ENCODE data around the gene BDKRB2. TPM values are rescaled to one million over a fixed set of nuclear protein-coding genes. Genes with fewer than 3 reads are reported as not detected.

Gene BDKRB2
- total RNA-seq, 1 experiment from 2014 or later, result 0.14 TPM

- DNase-seq (ENCODE audit: low read depth), result no peak
- in situ Hi-C loops (cut with HindIII; ENCODE audit: low pct_unique_long_range_greater_than_20kb, low sequenced_read_pairs), result no loop called here
Measured at GRCh38 chr14:96257900-96258299, 53.3 kb downstream of the BDKRB2 start.

DNA sequence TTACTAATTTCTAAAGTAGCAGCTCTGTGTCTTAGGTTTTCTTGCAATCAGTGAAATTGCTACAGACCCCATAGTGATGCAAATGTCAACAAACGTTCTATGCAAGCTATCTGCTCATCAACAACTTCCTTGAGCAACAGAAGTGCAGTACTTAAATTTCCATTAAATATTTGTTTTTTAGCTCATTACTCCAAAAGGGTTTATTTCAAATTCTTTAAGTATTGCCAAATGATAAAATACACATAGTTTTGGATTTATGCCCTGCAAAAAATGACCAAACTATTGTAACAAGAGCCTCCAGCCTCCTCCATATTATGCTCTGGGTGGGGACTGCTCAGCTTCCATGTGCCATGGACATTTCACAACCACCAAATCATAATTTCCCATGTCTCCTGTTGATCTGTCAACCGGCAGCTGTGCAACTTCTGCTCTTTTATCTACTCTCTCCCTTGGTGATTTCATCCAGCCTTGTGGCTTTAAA is 55.7 kb downstream of the BDKRB2 start:
- in situ Hi-C loops (cut with HindIII; ENCODE audit: low pct_unique_long_range_greater_than_20kb, low sequenced_read_pairs), result no loop called here

DNA sequence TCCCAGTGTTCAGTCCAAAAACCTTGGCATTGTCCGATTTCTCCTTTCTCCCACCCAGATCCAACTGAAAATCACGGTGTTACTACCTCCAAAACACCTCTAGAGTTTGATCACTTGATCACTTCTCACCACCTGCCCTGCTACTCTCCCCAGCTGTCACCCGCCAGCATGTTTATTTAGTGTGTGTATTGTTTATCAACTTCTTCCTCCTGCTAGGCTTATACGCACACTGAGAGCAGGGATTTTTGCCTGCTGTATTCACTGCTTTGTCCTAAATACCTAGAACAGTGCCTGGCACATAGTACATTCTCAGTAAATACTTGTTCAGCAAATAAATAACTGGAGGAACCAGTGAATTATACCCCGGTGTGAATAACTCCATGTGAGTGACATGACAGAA is 56.4 kb downstream of the BDKRB2 start:
- in situ Hi-C loops (cut with HindIII; ENCODE audit: low pct_unique_long_range_greater_than_20kb, low sequenced_read_pairs), result no loop called here
- no peak for DNase-seq (ENCODE audit: low read depth)

More for the DNA sequence above, 55.7 kb downstream of the BDKRB2 start:
- DNase-seq (ENCODE audit: low read depth), result no peak

DNA sequence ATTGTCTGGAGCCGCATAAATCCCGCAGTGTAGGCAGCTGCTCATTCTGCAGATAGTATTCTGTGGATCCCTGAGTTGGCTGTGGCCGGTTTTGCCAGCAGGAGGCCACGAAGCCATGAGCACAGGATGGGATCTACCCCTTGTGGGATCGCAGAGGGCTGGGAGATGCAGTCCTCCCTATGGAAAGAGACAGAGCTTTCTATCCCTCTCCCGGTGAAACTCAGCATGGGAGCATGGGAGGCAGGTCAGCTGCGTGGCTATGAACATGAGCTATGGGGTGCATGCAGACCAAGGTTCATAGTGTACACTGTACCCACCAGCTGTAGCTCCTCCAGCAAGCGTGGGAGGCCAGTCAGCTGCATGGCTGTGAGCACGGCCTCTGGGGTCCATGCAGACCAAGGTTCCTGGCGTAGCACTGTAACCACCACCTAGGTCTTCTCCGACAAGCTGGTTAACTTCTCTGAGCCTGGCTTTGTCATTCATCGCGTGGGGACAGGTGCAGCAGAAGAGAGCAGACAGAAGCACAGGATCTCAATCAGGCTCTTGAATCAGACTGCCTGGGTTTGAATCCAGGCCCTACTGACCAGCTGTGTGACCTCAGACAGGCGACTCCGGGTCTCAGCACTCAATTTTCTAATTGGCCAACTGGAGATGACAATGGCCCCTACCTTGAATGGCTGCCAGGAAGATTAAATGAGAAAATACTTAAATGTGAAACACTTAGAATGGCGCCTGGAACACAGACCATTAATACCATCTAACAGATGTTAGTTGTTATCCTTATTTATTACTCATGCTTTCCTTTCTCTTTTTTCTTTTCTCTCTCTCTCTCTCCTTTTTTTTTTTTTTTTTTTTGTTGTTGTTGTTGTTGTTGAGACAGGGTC is 57.4 kb downstream of the BDKRB2 start:
- in situ Hi-C loops (cut with HindIII; ENCODE audit: low pct_unique_long_range_greater_than_20kb, low sequenced_read_pairs), result no loop called here

DNA sequence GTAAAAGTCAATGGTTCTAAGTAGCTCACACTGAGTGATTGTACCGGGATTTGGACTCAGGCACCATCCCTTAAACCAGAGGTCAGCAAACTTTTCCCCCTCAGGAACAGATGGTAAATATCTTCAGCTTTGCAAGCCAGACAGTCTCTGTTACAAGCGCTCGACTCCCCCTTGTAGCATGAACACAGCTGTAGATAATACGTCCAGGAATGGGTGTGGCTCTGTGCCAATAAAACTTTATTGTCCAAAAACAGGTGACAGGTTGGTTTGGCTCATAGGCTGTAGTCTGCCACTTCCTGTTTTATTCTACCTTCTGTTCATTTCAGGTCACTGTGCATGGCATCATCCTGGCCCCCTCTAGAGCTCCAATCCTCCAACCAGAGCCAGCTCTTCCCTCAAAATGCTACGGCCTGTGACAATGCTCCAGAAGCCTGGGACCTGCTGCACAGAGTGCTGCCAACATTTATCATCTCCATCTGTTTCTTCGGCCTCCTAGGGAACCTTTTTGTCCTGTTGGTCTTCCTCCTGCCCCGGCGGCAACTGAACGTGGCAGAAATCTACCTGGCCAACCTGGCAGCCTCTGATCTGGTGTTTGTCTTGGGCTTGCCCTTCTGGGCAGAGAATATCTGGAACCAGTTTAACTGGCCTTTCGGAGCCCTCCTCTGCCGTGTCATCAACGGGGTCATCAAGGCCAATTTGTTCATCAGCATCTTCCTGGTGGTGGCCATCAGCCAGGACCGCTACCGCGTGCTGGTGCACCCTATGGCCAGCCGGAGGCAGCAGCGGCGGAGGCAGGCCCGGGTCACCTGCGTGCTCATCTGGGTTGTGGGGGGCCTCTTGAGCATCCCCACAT is 58.9 kb downstream of the BDKRB2 start:
- in situ Hi-C loops (cut with HindIII; ENCODE audit: low pct_unique_long_range_greater_than_20kb, low sequenced_read_pairs), result no loop called here
- no peak for DNase-seq (ENCODE audit: low read depth)

More for the DNA sequence above, 57.4 kb downstream of the BDKRB2 start:
- no peak for DNase-seq (ENCODE audit: low read depth)

DNA sequence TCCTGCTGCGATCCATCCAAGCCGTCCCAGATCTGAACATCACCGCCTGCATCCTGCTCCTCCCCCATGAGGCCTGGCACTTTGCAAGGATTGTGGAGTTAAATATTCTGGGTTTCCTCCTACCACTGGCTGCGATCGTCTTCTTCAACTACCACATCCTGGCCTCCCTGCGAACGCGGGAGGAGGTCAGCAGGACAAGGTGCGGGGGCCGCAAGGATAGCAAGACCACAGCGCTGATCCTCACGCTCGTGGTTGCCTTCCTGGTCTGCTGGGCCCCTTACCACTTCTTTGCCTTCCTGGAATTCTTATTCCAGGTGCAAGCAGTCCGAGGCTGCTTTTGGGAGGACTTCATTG is 59.5 kb downstream of the BDKRB2 start:
- in situ Hi-C loops (cut with HindIII; ENCODE audit: low pct_unique_long_range_greater_than_20kb, low sequenced_read_pairs), result no loop called here
- DNase-seq (ENCODE audit: low read depth), result no peak

DNA sequence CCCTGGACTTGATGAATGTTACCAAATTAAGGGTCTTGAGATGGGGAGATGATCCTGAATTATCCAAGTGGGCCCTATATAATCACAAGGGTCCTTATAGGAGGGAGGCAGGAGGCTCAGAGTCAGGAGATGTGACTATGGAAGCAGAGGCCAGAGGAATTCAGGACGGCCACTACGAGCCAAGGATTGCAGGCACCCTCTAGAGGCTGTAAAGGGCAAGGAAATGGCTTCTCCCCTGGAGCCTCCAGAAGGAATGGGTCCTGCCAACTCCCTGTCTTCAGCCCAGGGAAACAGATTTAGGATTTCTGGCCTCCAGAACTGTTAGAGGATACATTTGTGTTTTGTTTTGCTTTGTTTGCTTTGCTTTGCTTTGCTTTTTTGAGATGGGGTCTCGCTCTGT is 60.2 kb downstream of the BDKRB2 start:
- DNase-seq (ENCODE audit: low read depth), result no peak
- in situ Hi-C loops (cut with HindIII; ENCODE audit: low pct_unique_long_range_greater_than_20kb, low sequenced_read_pairs), result no loop called here

DNA sequence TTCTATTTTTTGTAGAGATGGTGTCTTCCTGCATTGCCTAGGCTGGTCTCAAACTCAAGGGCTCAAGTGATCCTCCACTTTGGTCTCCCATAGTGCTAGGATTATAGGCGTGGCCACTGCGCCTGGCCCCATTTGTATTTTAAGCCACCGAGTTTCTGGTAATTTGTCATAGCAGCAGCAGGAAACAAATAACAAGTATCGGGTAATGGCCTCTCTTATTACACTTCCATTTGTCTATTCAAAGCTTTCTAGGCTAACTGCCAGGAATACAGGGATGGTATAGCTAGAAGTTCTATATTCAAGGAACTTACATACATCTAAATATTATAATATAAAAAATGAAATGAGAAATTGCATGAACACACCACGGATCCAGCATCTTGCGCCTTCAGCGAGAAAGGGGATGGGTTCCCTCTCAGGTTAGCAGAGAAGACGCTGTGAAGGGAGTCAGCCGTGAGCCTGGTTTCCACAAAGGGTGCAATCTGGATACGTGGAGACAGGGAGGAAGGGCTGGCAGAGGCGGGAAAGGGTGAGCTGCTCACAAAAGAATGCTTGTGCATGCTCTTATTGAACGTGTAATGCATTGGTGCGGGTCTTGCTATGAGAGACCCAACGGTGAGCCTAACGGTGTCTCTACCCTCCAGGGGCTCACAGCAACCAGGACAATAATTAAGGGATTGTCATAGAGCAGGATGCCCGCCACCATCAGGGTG is 60.9 kb downstream of the BDKRB2 start:
- in situ Hi-C loops (cut with HindIII; ENCODE audit: low pct_unique_long_range_greater_than_20kb, low sequenced_read_pairs), result no loop called here
- DNase-seq (ENCODE audit: low read depth), result no peak

DNA sequence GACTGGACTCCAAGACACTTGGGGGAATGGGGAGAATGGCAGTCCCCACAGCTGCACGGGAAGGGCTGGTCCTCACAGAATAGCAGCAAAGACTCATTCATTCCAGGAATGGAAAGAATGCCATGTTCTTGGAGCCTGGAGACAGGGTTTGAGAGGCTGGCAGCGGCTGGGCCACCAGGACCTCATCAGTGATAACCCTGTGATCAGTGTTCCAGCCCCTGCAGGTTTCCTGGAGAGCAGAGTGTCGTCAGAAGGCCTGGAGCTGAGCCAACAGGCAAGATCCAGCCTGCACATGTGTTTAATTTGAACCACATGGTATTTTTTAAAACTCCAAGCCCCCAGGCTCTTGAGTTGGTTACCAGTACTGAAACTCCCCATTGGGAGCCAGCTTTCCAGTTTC is 62.7 kb downstream of the BDKRB2 start:
- in situ Hi-C loops (cut with HindIII; ENCODE audit: low pct_unique_long_range_greater_than_20kb, low sequenced_read_pairs), result no loop called here
- no peak for DNase-seq (ENCODE audit: low read depth)

DNA sequence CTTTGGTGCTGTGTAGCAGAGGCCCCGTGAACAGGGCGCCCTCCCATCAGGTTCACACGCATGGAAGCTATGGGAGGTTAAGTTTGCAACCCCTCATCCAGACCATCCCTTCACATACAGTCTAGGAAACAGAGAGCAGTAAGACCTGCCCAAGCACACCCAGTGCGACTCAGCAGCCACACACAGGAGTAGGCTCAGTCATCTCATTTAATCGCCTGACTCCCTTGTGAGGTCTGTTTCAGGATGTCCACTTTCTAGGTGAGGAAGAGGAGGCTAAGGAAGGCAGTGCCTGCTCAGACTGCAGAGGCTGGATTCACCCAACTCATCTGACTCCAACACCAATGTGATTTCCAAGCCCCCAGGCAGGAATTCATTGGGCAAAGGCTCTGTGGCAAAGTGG is 63.3 kb downstream of the BDKRB2 start:
- no peak for DNase-seq (ENCODE audit: low read depth)
- in situ Hi-C loops (cut with HindIII; ENCODE audit: low pct_unique_long_range_greater_than_20kb, low sequenced_read_pairs), result no loop called here

DNA sequence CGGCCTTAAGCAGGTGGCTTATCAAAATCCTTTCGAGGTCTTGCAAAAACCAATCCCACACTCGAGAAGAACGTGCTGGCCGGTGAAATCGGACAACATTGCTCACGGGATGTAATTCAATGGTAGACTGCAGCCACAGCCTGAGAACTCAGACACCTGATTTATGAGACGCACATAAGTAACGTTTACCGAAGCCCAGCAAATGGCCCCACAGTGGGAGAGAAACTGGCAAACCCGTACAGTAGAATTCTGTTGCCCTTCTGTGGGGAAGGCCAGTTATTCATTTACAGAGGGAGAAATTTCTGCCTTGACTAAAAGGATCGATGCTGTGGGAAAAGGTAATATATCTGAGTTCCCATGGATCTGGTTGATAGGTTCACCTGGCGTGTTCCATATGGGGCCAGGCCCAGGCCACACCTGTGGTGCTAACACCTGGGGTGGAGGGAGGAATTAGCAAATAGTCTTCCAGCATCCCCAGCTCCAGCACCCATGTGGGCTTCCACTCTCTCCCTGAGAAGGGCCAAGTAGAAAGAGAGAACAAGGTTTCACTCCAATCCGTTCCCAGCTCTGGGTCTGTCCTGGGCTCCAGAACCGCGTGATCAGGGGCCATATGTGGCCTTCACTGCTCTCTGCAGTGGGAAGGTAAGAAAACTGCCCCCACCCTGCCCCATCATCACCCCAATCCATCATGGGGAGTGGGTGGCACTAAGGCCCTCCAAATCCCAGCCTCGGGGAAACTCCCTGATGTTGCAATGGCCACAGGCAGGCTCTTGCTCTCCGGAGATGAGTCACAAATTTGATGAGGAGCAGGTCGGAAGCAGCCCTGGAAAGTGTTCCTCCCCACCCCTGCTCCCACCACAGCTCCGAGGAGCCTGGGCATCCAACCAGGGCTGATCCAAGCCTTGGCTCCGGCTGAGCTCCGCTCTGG is 64.1 kb downstream of the BDKRB2 start:
- DNase-seq (ENCODE audit: low read depth), result peak; percentile 71
- in situ Hi-C loops (cut with HindIII; ENCODE audit: low pct_unique_long_range_greater_than_20kb, low sequenced_read_pairs), result no loop called here

GRCh38 chr14:96269359-96269710 is 64.7 kb downstream of the BDKRB2 start:
- DNase-seq (ENCODE audit: low read depth), result no peak
- in situ Hi-C loops (cut with HindIII; ENCODE audit: low pct_unique_long_range_greater_than_20kb, low sequenced_read_pairs), result no loop called here

- in situ Hi-C loops (cut with HindIII; ENCODE audit: low pct_unique_long_range_greater_than_20kb, low sequenced_read_pairs), result no loop called here
Measured at GRCh38 chr14:96270565-96271420, 66.2 kb downstream of the BDKRB2 start.

GRCh38 chr14:96271421-96271762 is 66.8 kb downstream of the BDKRB2 start:
- DNase-seq (ENCODE audit: low read depth), result no peak
- in situ Hi-C loops (cut with HindIII; ENCODE audit: low pct_unique_long_range_greater_than_20kb, low sequenced_read_pairs), result no loop called here

More at GRCh38 chr14:96270565-96271420, 66.2 kb downstream of the BDKRB2 start:
- no peak for DNase-seq (ENCODE audit: low read depth)

GRCh38 chr14:96272777-96273473 is 68.3 kb downstream of the BDKRB2 start:
- in situ Hi-C loops (cut with HindIII; ENCODE audit: low pct_unique_long_range_greater_than_20kb, low sequenced_read_pairs), result no loop called here
- no peak for DNase-seq (ENCODE audit: low read depth)

GRCh38 chr14:96273629-96274028 is 69.0 kb downstream of the BDKRB2 start:
- in situ Hi-C loops (cut with HindIII; ENCODE audit: low pct_unique_long_range_greater_than_20kb, low sequenced_read_pairs), result no loop called here
- DNase-seq (ENCODE audit: low read depth), result no peak
